Smooth muscle cell (in vitro differentiated cells): Measurements from ENCODE around the gene KIFC3. TPM values are rescaled to one million over a fixed set of nuclear protein-coding genes. Genes with fewer than 3 reads are reported as not detected.

Source experiments
- DNase-seq: peaks from one replicate; lab custom pipeline; 2025; ENCODE audit not compliant: unreplicated experiment; lab: John Stamatoyannopoulos, UW
- H2AFZ ChIP-seq: fragments of 200-600 bp; sonication (generic); 2 replicates; pipeline ENCODE4 v1.6.0; 2016; ENCODE audit warnings: antibody characterized with exemption, low read depth, mild to moderate bottlenecking
- H3F3A ChIP-seq: fragments of 200-600 bp; sonication (generic); 2 replicates; pipeline ENCODE4 v1.6.0; 2017; ENCODE audit warnings: antibody characterized with exemption, low read depth
- H3K27ac ChIP-seq: fragments of 200-600 bp; sonication (generic); 2 replicates; pipeline ENCODE4 v1.5.1; 2016; ENCODE audit warnings: low read depth, mild to moderate bottlenecking
- H3K27me3 ChIP-seq: fragments of 200-600 bp; sonication (generic); 2 replicates; pipeline ENCODE4 v1.6.1; 2016; ENCODE audit warnings: low read depth, mild to moderate bottlenecking
- H3K36me3 ChIP-seq: fragments of 200-600 bp; sonication (generic); 2 replicates; pipeline ENCODE4 v1.5.1; 2016; ENCODE audit warnings: low read depth
- H3K4me1 ChIP-seq: fragments of 200-600 bp; sonication (generic); 2 replicates; pipeline ENCODE4 v1.5.1; 2016; ENCODE audit warnings: low read depth
- H3K4me2 ChIP-seq: fragments of 200-600 bp; sonication (generic); 2 replicates; pipeline ENCODE4 v1.6.0; 2016; ENCODE audit warnings: mild to moderate bottlenecking
- H3K4me3 ChIP-seq: fragments of 200-600 bp; sonication (generic); 2 replicates; pipeline ENCODE4 v1.5.1; 2016; ENCODE audit warnings: mild to moderate bottlenecking
- H3K79me2 ChIP-seq: fragments of 200-600 bp; sonication (generic); 2 replicates; pipeline ENCODE4 v1.6.0; 2016; ENCODE audit warnings: low read depth, mild to moderate bottlenecking
- H3K9ac ChIP-seq: fragments of 200-600 bp; sonication (generic); 2 replicates; pipeline ENCODE4 v1.6.0; 2016; ENCODE audit warnings: low read depth
- H3K9me3 ChIP-seq: fragments of 200-600 bp; sonication (generic); replicated peaks from 2 replicates; pipeline ENCODE4 v1.5.1; 2016; ENCODE audit warnings: low read depth
- H4K20me1 ChIP-seq: fragments of 200-600 bp; sonication (generic); 2 replicates; pipeline ENCODE4 v1.6.0; 2016; ENCODE audit warnings: low read depth
- CTCF ChIP-seq: fragments of 200-600 bp; sonication (generic); IDR thresholded peaks from 2 replicates; pipeline ENCODE4 v1.5.1; 2017; ENCODE audit warnings: borderline replicate concordance, mild to moderate bottlenecking, antibody characterized with exemption; ENCODE audit not compliant: insufficient read depth, poor library complexity, severe bottlenecking
- WGBS: methylation state at CpG from one replicate; pipeline ENCODE4 v1.1.7; 2016; ENCODE audit warnings: low lambda C conversion rate; 5-methylcytosine and 5-hydroxymethylcytosine counted together
- polyA plus RNA-seq: library from polyadenylated mRNA; unstranded; fragments of >200 nt; fragmentation: Nextera tagmentation; extraction: Ambion mirVana; gene quantifications from 2 replicates; pipeline ENCODE4 v1.2.1, GENCODE V29; 2016
- total RNA-seq: library from RNA; depleted of rRNA; stranded (reverse); fragments of >200 nt; gene quantifications from 2 replicates; pipeline ENCODE4 v1.2.3, GENCODE V29; 2014

The KIFC3 gene
- total and polyA plus RNA-seq, 2 experiments from 2014 or later: 30.6 to 50.2 TPM

GRCh38 chr16:57725151-57725550 is 77.1 kb downstream of the KIFC3 start:
- H3K4me3 ChIP-seq: no peak overlapping the region
- no peaks in the 10 kb centered on the region for H3K4me1 ChIP-seq
- H3K9ac ChIP-seq: no peak overlapping the region
- H3K27ac ChIP-seq: no peak overlapping the region
- no peaks in the 10 kb centered on the region for H3K27me3 ChIP-seq
- H2AFZ ChIP-seq: no peak overlapping the region
- no peaks in the 10 kb centered on the region for H3K79me2 ChIP-seq
- no peak overlapping the region for H3K4me2 ChIP-seq
- H4K20me1 ChIP-seq: no peaks in the 10 kb centered on the region
- no peaks in the 10 kb centered on the region for H3F3A ChIP-seq
- TF ChIP-seq CTCF: no peak
- WGBS: 89% methylated on average over 5 of the region's 5 CpGs
- no peak for DNase-seq
- H3K36me3 ChIP-seq: no peaks in the 10 kb centered on the region
- no peaks in the 10 kb centered on the region for H3K9me3 ChIP-seq

- no peak overlapping the region for H3K4me3 ChIP-seq
- no peaks in the 10 kb centered on the region for H3K27me3 ChIP-seq
- 93% methylated on average over 15 of the region's 15 CpGs for WGBS
- H3K36me3 ChIP-seq: no peaks in the 10 kb centered on the region
- TF ChIP-seq CTCF: no peak
- no peaks in the 10 kb centered on the region for H3K9me3 ChIP-seq
- no peak for DNase-seq
- H3K4me1 ChIP-seq: no peaks in the 10 kb centered on the region
- no peaks in the 10 kb centered on the region for H3K79me2 ChIP-seq
- no peaks in the 10 kb centered on the region for H4K20me1 ChIP-seq
- no peak overlapping the region for H2AFZ ChIP-seq
- no peaks in the 10 kb centered on the region for H3F3A ChIP-seq
- H3K9ac ChIP-seq: no peak overlapping the region
- H3K27ac ChIP-seq: no peak overlapping the region
- no peak overlapping the region for H3K4me2 ChIP-seq
Observed at GRCh38 chr16:57724531-57724930, 77.8 kb downstream of the KIFC3 start.

GRCh38 chr16:57723170-57723569 is 79.1 kb downstream of the KIFC3 start:
- Histone ChIP-seq H3F3A (no peaks in the 10 kb centered on the region), H3K4me3 (no peak overlapping the region), H3K4me1 (no peaks in the 10 kb centered on the region), H3K4me2 (no peak overlapping the region), H2AFZ (no peak overlapping the region), H3K36me3 (no peaks in the 10 kb centered on the region), H3K27me3 (no peaks in the 10 kb centered on the region), H3K79me2 (no peaks in the 10 kb centered on the region), H3K9me3 (no peaks in the 10 kb centered on the region), H3K9ac (no peak overlapping the region), H4K20me1 (no peaks in the 10 kb centered on the region), H3K27ac (no peak overlapping the region)
- WGBS: 70% methylated on average over 7 of the region's 7 CpGs
- peak; percentile 20 for TF ChIP-seq CTCF
- no peak for DNase-seq

GRCh38 chr16:57722651-57723050 is 79.6 kb downstream of the KIFC3 start:
- no peaks in the 10 kb centered on the region for H3K27me3 ChIP-seq
- 89% methylated on average over 11 of the region's 11 CpGs for WGBS
- no peaks in the 10 kb centered on the region for H3K36me3 ChIP-seq
- no peaks in the 10 kb centered on the region for H3K9me3 ChIP-seq
- TF ChIP-seq CTCF: no peak
- no peak overlapping the region for H2AFZ ChIP-seq
- no peaks in the 10 kb centered on the region for H3F3A ChIP-seq
- no peaks in the 10 kb centered on the region for H3K4me1 ChIP-seq
- H3K4me2 ChIP-seq: no peak overlapping the region
- H3K9ac ChIP-seq: no peak overlapping the region
- DNase-seq: no peak
- no peaks in the 10 kb centered on the region for H4K20me1 ChIP-seq
- H3K4me3 ChIP-seq: no peak overlapping the region
- no peak overlapping the region for H3K27ac ChIP-seq
- no peaks in the 10 kb centered on the region for H3K79me2 ChIP-seq
